ENCODE measurements around the gene APBB2.

- TF ChIP-seq CTCF (IDR thresholded peaks at IDR 0.05), result no peak
- no peak for TF ChIP-seq POLR2A (IDR thresholded peaks at IDR 0.05)
Measured at GRCh38 chr4:40990899-40991265, 223.5 kb downstream of the APBB2 start.
